HepG2 (cell line): ENCODE results near the gene SMARCB1. TPM values are rescaled to one million over a fixed set of nuclear protein-coding genes. Genes with fewer than 3 reads are reported as not detected.

Source experiments
- ATAC-seq: fragments of 200-7000 bp; cut with Tn5 transposase; 3 replicates; pipeline ENCODE4 v1.9.1; 2020; ENCODE audit warnings: mild to moderate bottlenecking, moderate library complexity
- BruUV-seq: library from RNA; stranded (reverse); fragments of 400-500 nt; replicated peaks from 2 replicates; lab custom pipeline; 2021; lab: Mats Ljungman, UMichigan
- CTCF ChIA-PET: fragments of 300-600 bp; formaldehyde crosslinking; extraction: SDS; loops from one replicate; lab custom pipeline; 2021; ENCODE audit warnings: low total read pairs, inconsistent platforms, low intra/inter-chr PET ratio; lab: Yijun Ruan, JAX
- POLR2A ChIA-PET: fragments of 350-600 bp; sonication (Branson Sonifier 250); formaldehyde crosslinking; loops from one replicate; lab custom pipeline; 2020; ENCODE audit warnings: antibody characterized with exemption, inconsistent platforms; lab: Yijun Ruan, JAX
- DNase-seq: peaks from one replicate; pipeline ENCODE4 v3.0.0-alpha.2; 2015; ENCODE audit warnings: low spot score
- FAIRE-seq: peaks from 3 replicates; lab custom pipeline; 2011; peaks lifted over from hg19 to GRCh38; lab: Jason Lieb, UNC
- H2AFZ ChIP-seq: one replicate; pipeline ENCODE4 v1.6.1; 2011; ENCODE audit warnings: low read length, inconsistent platforms
- H3K27ac ChIP-seq: fragments of 300-600 bp; 3 replicates; pipeline ENCODE4 v1.8.0; 2011; ENCODE audit warnings: mixed run types, mild to moderate bottlenecking, mixed read lengths, low read length, inconsistent platforms; ENCODE audit not compliant: insufficient read depth; ENCODE audit errors: extremely low read length
- H3K27me3 ChIP-seq, 2 experiments: fragments of 200-600 bp in 1 of 2; 2 replicates in 1 of 2; 3 replicates in 1 of 2; pipeline versions ENCODE4 v1.6.0 to v1.8.0; 2011; ENCODE audit warnings: low read length in 2 of 2, mild to moderate bottlenecking in 2 of 2, moderate library complexity in 2 of 2, inconsistent platforms in 1 of 2; ENCODE audit not compliant: insufficient read depth in 2 of 2, control insufficient read depth in 1 of 2
- H3K36me3 ChIP-seq, 2 experiments: fragments of 200-600 bp in 1 of 2; replicated peaks in 1 of 2; 2 replicates in 1 of 2; 3 replicates in 1 of 2; pipeline versions ENCODE4 v1.5.1 to v1.8.0; 2011; ENCODE audit warnings: low read length in 2 of 2, inconsistent platforms in 1 of 2; ENCODE audit not compliant: insufficient read depth in 2 of 2, control insufficient read depth in 1 of 2
- H3K4me1 ChIP-seq: 2 replicates; pipeline ENCODE4 v1.5.1; 2012; ENCODE audit warnings: low read length, inconsistent platforms; ENCODE audit not compliant: insufficient read depth
- H3K4me2 ChIP-seq: 2 replicates; pipeline ENCODE4 v1.6.0; 2011; ENCODE audit warnings: low read depth, low read length, inconsistent platforms
- H3K4me3 ChIP-seq, 3 experiments: fragments of 200-600 bp in 1 of 3; sonication (generic), shearing (Covaris generic) in 1 of 3; replicated peaks in 1 of 3; 2 replicates each; pipeline ENCODE4 v1.5.1; 2011 to 2016; ENCODE audit warnings: low read length in 3 of 3, inconsistent platforms in 2 of 3, low read depth in 2 of 3, mild to moderate bottlenecking in 2 of 3, control low read depth in 1 of 3, mixed read lengths in 1 of 3; ENCODE audit not compliant: insufficient read depth in 1 of 3
- H3K79me2 ChIP-seq: one replicate; pipeline ENCODE4 v1.6.1; 2011; ENCODE audit warnings: low read length, inconsistent platforms; ENCODE audit not compliant: insufficient read depth
- H3K9ac ChIP-seq: 2 replicates; pipeline ENCODE4 v1.6.0; 2011; ENCODE audit warnings: mild to moderate bottlenecking, low read depth, low read length, inconsistent platforms; ENCODE audit not compliant: insufficient read depth
- H3K9me3 ChIP-seq: 2 replicates; pipeline ENCODE4 v1.5.1; 2012; ENCODE audit warnings: mild to moderate bottlenecking, low read length
- H4K20me1 ChIP-seq: 2 replicates; pipeline ENCODE4 v1.6.0; 2011; ENCODE audit warnings: inconsistent platforms, mild to moderate bottlenecking, low read length, moderate library complexity; ENCODE audit not compliant: insufficient read depth
- AGO2 ChIP-seq: fragments of 200-400 bp; formaldehyde crosslinking; optimal IDR thresholded peaks from 2 replicates; pipeline ENCODE3; 2017; ENCODE audit warnings: mild to moderate bottlenecking, low read depth, low read length, moderate library complexity
- GABPB1 ChIP-seq: IDR thresholded peaks from 2 replicates; pipeline ENCODE4 v1.6.1; 2016; ENCODE audit warnings: mild to moderate bottlenecking, missing genetic modification reagents, moderate library complexity, missing compliant biosample characterization
- SNAPC2 ChIP-seq: sonication (generic); formaldehyde crosslinking; IDR thresholded peaks from 2 replicates; pipeline ENCODE4 v1.8.1; 2022; ENCODE audit warnings: mild to moderate bottlenecking, missing genetic modification reagents
- ZZZ3 ChIP-seq: sonication (generic); formaldehyde crosslinking; IDR thresholded peaks from 2 replicates; pipeline ENCODE4 v1.4.0; 2020; ENCODE audit warnings: missing genetic modification reagents, mild to moderate bottlenecking, borderline replicate concordance
- WGBS: methylation state at CpG from one replicate; pipeline ENCODE4 v1.1.6; 2017; ENCODE audit warnings: low lambda C conversion rate; 5-methylcytosine and 5-hydroxymethylcytosine counted together
- in situ Hi-C: cut with HindIII; loops from 2 replicates; pipeline ENCODE4 v1.10.0; 2017; ENCODE audit warnings: low pct_unique_long_range_greater_than_20kb; ENCODE audit not compliant: extremely low pct_ligation_motif_present
- intact Hi-C: fragments of 100-400 bp; cut with micrococcal nuclease; formaldehyde crosslinking; loops from one replicate; pipeline ENCODE4 v1.10.0; 2022; ENCODE audit not compliant: unreplicated experiment
- polyA plus RNA-seq, 8 experiments: library from polyadenylated mRNA; depleted of rRNA in 3 of 8; stranded (reverse) in 7 of 8; unstranded in 1 of 8; fragments of >200 nt; fragmentation: Illumina TruSeq in 4 of 8; extraction: Trizol in 4 of 8; gene quantifications; 2 replicates each; pipeline versions ENCODE4 v1.2.1 to v1.2.3, GENCODE V29; 2011 to 2016; ENCODE audit warnings: low read depth in 4 of 8, missing spikeins in 1 of 8, mixed read lengths in 1 of 8; ENCODE audit not compliant: insufficient read depth in 1 of 8
- total RNA-seq, 5 experiments: library from RNA; depleted of rRNA; stranded (reverse); fragments of >200 nt; fragmentation: Illumina TruSeq; extraction: Trizol; gene quantifications; 2 replicates each; pipeline ENCODE4 v1.2.3, GENCODE V29; 2016; ENCODE audit warnings: low read depth in 1 of 5
- TF ChIP-seq, protein P1 (sequence below), 2 experiments: fragments of 450-650 bp in 1 of 2; sonication (generic) in 1 of 2; formaldehyde crosslinking; IDR thresholded peaks; 2 replicates each; pipeline versions ENCODE4 v1.5.0 to v1.8.0; 2020 to 2022; ENCODE audit warnings: mild to moderate bottlenecking in 1 of 2, missing genetic modification reagents in 1 of 2
- TF ChIP-seq, protein P2 (sequence below): sonication (generic); formaldehyde crosslinking; IDR thresholded peaks from 2 replicates; pipeline ENCODE4 v1.8.1; 2023; ENCODE audit warnings: mild to moderate bottlenecking, missing genetic modification reagents, borderline replicate concordance
- TF ChIP-seq, protein P3 (sequence below): sonication (generic); formaldehyde crosslinking; IDR thresholded peaks from 2 replicates; pipeline ENCODE4 v1.4.0; 2020; ENCODE audit warnings: missing genetic modification reagents, borderline replicate concordance

SMARCB1 gene
- total and polyA plus RNA-seq, 2 of the 13 experiments (the other 11 are each of a cell fraction or from before 2014, with no cell fraction given) = 74.0 to 166 TPM

DNA sequence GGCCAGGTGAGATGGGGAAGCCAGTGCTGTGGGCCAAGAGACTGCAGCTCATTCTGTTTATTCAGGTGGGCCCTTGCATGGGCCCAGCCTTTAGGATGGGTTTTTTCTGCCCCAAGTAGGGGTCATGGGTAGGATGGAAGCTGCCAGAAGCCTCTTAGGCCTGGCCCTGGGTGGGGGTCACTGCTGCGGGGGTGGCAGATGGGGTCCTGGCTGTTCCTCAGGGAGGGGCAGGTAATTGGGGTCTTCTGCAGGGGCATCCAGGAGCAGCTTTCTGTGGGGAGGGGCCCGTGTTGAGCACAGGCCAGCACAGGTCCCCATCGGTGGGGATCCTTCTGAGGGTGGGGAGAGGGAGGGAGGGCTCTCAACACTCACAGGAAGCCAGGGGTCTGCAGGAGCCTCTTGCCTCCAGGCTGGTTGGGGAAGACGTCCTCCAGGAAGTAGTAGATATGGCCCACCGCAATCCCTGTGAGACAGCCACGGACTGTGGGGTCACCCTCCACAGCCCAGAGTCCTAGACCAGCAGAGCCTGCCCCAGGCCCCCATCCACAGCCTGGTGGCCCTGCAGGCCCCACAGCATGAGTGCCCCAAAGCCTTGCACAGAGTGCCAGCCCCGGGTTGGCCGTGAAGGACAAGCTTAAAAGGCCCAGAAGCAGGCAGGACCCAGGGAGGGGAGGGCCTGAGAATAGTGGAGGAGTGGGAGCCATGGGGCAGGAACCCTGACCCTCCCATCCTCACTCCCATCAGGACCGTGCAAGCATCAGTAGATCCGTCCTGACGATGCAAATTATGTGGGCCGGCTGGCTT, 50.1 kb downstream of the SMARCB1 start:
- DNase-seq = no peak
- intact Hi-C loops (no loop called here), in situ Hi-C loops (loop anchor here (25.0 kb wide), 1 partner anchor 225 kb away; no protein-coding TSS in a partner anchor)
- no peaks in the 10 kb centered on the region; a peak in 1 of 5 replicates for H3K27me3 ChIP-seq
- ATAC-seq = no peak
- H3K79me2 ChIP-seq = no peaks in the 10 kb centered on the region
- H3K4me1 ChIP-seq = no peaks in the 10 kb centered on the region
- H3K36me3 ChIP-seq = peaks cover 22 to 39% of the 10 kb centered on the region in 2 experiments; a peak in 4 of 5 replicates
- WGBS = 92% methylated on average over 7 of the region's 12 CpGs
- no TSS peak for BruUV-seq
- H3K27ac ChIP-seq = no peak overlapping the region
- no peak overlapping the region for H2AFZ ChIP-seq
- no peak for TF ChIP-seq ZZZ3 (CRISPR knock-in tag)
- TF ChIP-seq, protein P1, sequence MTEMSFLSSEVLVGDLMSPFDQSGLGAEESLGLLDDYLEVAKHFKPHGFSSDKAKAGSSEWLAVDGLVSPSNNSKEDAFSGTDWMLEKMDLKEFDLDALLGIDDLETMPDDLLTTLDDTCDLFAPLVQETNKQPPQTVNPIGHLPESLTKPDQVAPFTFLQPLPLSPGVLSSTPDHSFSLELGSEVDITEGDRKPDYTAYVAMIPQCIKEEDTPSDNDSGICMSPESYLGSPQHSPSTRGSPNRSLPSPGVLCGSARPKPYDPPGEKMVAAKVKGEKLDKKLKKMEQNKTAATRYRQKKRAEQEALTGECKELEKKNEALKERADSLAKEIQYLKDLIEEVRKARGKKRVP (CRISPR knock-in tag; IDR thresholded peaks at IDR 0.05) = no peak
- TF ChIP-seq, protein P2, sequence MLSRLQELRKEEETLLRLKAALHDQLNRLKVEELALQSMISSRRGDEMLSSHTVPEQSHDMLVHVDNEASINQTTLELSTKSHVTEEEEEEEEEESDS = no peak
- TF ChIP-seq AGO2 = peak; percentile 33
- TF ChIP-seq SNAPC2 (CRISPR knock-in tag) = no peak
- TF ChIP-seq, protein P3, sequence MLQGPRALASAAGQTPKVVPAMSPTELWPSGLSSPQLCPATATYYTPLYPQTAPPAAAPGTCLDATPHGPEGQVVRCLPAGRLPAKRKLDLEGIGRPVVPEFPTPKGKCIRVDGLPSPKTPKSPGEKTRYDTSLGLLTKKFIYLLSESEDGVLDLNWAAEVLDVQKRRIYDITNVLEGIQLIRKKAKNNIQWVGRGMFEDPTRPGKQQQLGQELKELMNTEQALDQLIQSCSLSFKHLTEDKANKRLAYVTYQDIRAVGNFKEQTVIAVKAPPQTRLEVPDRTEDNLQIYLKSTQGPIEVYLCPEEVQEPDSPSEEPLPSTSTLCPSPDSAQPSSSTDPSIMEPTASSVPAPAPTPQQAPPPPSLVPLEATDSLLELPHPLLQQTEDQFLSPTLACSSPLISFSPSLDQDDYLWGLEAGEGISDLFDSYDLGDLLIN = no peak
- no peak for TF ChIP-seq GABPB1
- TF ChIP-seq, all 625 proteins: peak for 1
- CTCF ChIA-PET = no interaction called here
- no peaks in the 10 kb centered on the region for H3K9me3 ChIP-seq
- H3K4me2 ChIP-seq = no peak overlapping the region
- H3K4me3 ChIP-seq = no peak overlapping the region
- H4K20me1 ChIP-seq = no peaks in the 10 kb centered on the region
- no peak overlapping the region for H3K9ac ChIP-seq
- POLR2A ChIA-PET = interaction anchor here (1.0 kb wide), 1 partner anchor 20 kb away, joined by 3 read pairs; no protein-coding TSS in a partner anchor
- no peak for FAIRE-seq
